GM12878 (cell line): ENCODE results near the gene SLC4A8. TPM values are rescaled to one million over a fixed set of nuclear protein-coding genes. Genes with fewer than 3 reads are reported as not detected.

Experiments used
- ATF7 ChIP-seq: fragments of 450-650 bp; IDR thresholded peaks from 2 replicates; pipeline ENCODE4 v1.6.1; 2016; ENCODE audit warnings: low read depth, mild to moderate bottlenecking
- BCL11A ChIP-seq: IDR thresholded peaks from 2 replicates; pipeline ENCODE4 v1.6.1; 2011; ENCODE audit warnings: low read depth, low read length
- BHLHE40 ChIP-seq, 2 experiments: fragments of 450-650 bp in 1 of 2; IDR thresholded peaks; 2 replicates each; pipeline ENCODE4 v1.6.1; 2011 to 2017; ENCODE audit warnings: low read depth in 2 of 2, borderline replicate concordance in 1 of 2, improper control_type of control experiment in 1 of 2, low read length in 1 of 2, mild to moderate bottlenecking in 1 of 2
- CBFB ChIP-seq: IDR thresholded peaks from 2 replicates; pipeline ENCODE4 v1.6.1; 2016; ENCODE audit warnings: antibody characterized with exemption, low read depth
- EGR1 ChIP-seq, 2 experiments: IDR thresholded peaks; 1 replicate in 1 of 2; 2 replicates in 1 of 2; pipeline ENCODE4 v1.6.1; 2011 to 2012; ENCODE audit warnings: low read depth in 2 of 2, low read length in 2 of 2, borderline replicate concordance in 1 of 2, mild to moderate bottlenecking in 1 of 2, moderate library complexity in 1 of 2
- IRF4 ChIP-seq: IDR thresholded peaks from 2 replicates; pipeline ENCODE4 v1.6.1; 2011; ENCODE audit warnings: low read depth, low read length
- JUNB ChIP-seq: IDR thresholded peaks from 2 replicates; pipeline ENCODE4 v1.6.1; 2016; ENCODE audit warnings: antibody characterized with exemption, mild to moderate bottlenecking
- MEF2A ChIP-seq: IDR thresholded peaks from 2 replicates; pipeline ENCODE4 v1.6.1; 2011; ENCODE audit warnings: low read depth, mild to moderate bottlenecking, low read length, moderate library complexity; ENCODE audit not compliant: insufficient read depth
- NFIC ChIP-seq: IDR thresholded peaks from 2 replicates; pipeline ENCODE4 v1.6.1; 2012; ENCODE audit warnings: low read depth, mild to moderate bottlenecking, inconsistent platforms, low read length, moderate library complexity
- PAX5 ChIP-seq: IDR thresholded peaks from 2 replicates; pipeline ENCODE4 v1.6.1; 2011; ENCODE audit warnings: low read depth, low read length, borderline replicate concordance
- POLR2AphosphoS5 ChIP-seq: IDR thresholded peaks from 2 replicates; pipeline ENCODE4 v1.6.1; 2011; ENCODE audit warnings: mild to moderate bottlenecking, low read length, inconsistent platforms
- RCOR1 ChIP-seq: conservative IDR thresholded peaks from 2 replicates; pipeline ENCODE4 v1.6.1; 2012; ENCODE audit warnings: low read depth, low read length, improper control_type of control experiment
- RELA ChIP-seq: fragments of 450-650 bp; IDR thresholded peaks from 2 replicates; pipeline ENCODE4 v1.8.0; 2014; ENCODE audit warnings: borderline replicate concordance; ENCODE audit not compliant: partially characterized antibody
- YY1 ChIP-seq: IDR thresholded peaks from 2 replicates; pipeline ENCODE4 v1.6.1; 2011; ENCODE audit warnings: low read depth, mild to moderate bottlenecking, low read length
- polyA plus RNA-seq, 11 experiments: library from polyadenylated mRNA; depleted of rRNA in 4 of 11; unstranded in 6 of 11; stranded (reverse) in 5 of 11; fragments of >200 nt; fragmentation: Nextera tagmentation in 4 of 11; fragmentation: Illumina TruSeq in 1 of 11; extraction: Ambion mirVana in 4 of 11; extraction: Trizol in 1 of 11; gene quantifications; 1 replicate in 1 of 11; 2 replicates in 10 of 11; pipeline versions ENCODE4 v1.2.1 to v1.2.3, GENCODE V29; 2011 to 2016; ENCODE audit warnings: inconsistent platforms in 2 of 11, missing spikeins in 2 of 11, low read depth in 1 of 11
- total RNA-seq, 4 experiments: library from RNA; depleted of rRNA in 3 of 4; stranded (reverse); fragments of >200 nt in 3 of 4; fragmentation: Illumina TruSeq in 1 of 4; extraction: Trizol in 1 of 4; gene quantifications; 2 replicates each; pipeline versions ENCODE4 v1.2.1 to v1.2.3, GENCODE V29; 2013 to 2021
- TF ChIP-seq, protein P1 (sequence below): fragments of 450-650 bp; formaldehyde crosslinking; IDR thresholded peaks from 2 replicates; pipeline ENCODE4 v1.4.0; 2020; ENCODE audit warnings: mild to moderate bottlenecking, moderate library complexity

Gene SLC4A8
- total and polyA plus RNA-seq, 10 of the 15 experiments (the other 5 are each of a cell fraction or from before 2014, with no cell fraction given) = 1.4 to 7.7 (median 3.7) TPM

DNA sequence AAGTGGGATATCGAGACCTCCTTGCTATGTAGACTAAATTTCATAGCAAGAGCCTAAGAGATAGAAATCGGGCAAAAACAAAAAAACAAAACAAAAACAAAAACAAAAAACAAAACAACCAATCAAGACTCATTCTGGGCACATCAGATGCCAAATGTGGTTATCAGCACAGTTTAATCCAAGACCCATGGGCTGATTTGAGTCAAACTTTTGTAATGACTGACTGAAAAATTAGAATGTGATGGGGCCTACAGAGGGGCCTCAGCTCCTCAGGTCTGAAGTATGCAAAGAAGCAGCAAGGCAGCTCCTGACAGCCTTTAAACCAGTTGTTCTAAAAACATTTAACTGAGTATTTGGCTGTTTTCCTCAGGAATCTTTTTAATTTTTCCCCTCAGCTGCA lies 49.3 kb downstream of the SLC4A8 start (continued):
- 0 out of 2 replicates have a peak, but pooled peaks have one; percentile 51 for TF ChIP-seq CBFB
- no peak for TF ChIP-seq MEF2A
- peak; percentile 69; the same call in 1 of the 2 replicates for TF ChIP-seq BCL11A
- TF ChIP-seq NFIC = peak; percentile 67; the same call in 1 of the 2 replicates
- no peak for TF ChIP-seq RELA
- TF ChIP-seq EGR1 (IDR thresholded peaks at IDR 0.05; ENCODE audit: borderline replicate concordance in 1 of 2, low read depth in 2 of 2, low read length in 2 of 2) = no peak
- no peak for TF ChIP-seq BHLHE40 (IDR thresholded peaks at IDR 0.05; ENCODE audit: borderline replicate concordance in 1 of 2, low read depth in 2 of 2, low read length in 1 of 2)
- TF ChIP-seq RCOR1 = no peak
- no peak for TF ChIP-seq POLR2AphosphoS5
- TF ChIP-seq IRF4 = peak; percentile 89; the same call in 1 of the 2 replicates
- TF ChIP-seq, protein P1, sequence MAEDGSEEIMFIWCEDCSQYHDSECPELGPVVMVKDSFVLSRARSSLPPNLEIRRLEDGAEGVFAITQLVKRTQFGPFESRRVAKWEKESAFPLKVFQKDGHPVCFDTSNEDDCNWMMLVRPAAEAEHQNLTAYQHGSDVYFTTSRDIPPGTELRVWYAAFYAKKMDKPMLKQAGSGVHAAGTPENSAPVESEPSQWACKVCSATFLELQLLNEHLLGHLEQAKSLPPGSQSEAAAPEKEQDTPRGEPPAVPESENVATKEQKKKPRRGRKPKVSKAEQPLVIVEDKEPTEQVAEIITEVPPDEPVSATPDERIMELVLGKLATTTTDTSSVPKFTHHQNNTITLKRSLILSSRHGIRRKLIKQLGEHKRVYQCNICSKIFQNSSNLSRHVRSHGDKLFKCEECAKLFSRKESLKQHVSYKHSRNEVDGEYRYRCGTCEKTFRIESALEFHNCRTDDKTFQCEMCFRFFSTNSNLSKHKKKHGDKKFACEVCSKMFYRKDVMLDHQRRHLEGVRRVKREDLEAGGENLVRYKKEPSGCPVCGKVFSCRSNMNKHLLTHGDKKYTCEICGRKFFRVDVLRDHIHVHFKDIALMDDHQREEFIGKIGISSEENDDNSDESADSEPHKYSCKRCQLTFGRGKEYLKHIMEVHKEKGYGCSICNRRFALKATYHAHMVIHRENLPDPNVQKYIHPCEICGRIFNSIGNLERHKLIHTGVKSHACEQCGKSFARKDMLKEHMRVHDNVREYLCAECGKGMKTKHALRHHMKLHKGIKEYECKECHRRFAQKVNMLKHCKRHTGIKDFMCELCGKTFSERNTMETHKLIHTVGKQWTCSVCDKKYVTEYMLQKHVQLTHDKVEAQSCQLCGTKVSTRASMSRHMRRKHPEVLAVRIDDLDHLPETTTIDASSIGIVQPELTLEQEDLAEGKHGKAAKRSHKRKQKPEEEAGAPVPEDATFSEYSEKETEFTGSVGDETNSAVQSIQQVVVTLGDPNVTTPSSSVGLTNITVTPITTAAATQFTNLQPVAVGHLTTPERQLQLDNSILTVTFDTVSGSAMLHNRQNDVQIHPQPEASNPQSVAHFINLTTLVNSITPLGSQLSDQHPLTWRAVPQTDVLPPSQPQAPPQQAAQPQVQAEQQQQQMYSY (CRISPR knock-in tag) = no peak
- no peak for TF ChIP-seq PAX5
- TF ChIP-seq ATF7 = no peak
- peak; percentile 97 for TF ChIP-seq JUNB
- TF ChIP-seq YY1 = no peak
- TF ChIP-seq, all 136 proteins: peak for 9
